Measurements from ENCODE around the gene L3MBTL2. TPM values are rescaled to one million over a fixed set of nuclear protein-coding genes. Genes with fewer than 3 reads are reported as not detected.

Gene L3MBTL2
- total RNA-seq, 1 experiment from 2014 or later, result 33.6 TPM

- Mint-ChIP-seq H3K4me1 (no peaks in the 10 kb centered on the region), H3K27me3 (ENCODE audit: low read depth) (no peaks in the 10 kb centered on the region), H3K4me3 (no peak overlapping the region), H3K9me3 (no peaks in the 10 kb centered on the region), H3K36me3 (ENCODE audit: insufficient read depth in 1 of 3, low read depth in 3 of 3) (peaks cover 31 to 85% (median 63%) of the 10 kb centered on the region in 3 experiments; a peak in 6 of 7 replicates), H3K27ac (no peak overlapping the region)
- Histone ChIP-seq H3K23ac (ENCODE audit: insufficient read length, low read depth, low read length) (no peak overlapping the region), H3K4me1 (ENCODE audit: insufficient read depth, low read length) (no peaks in the 10 kb centered on the region), H2BK120ac (ENCODE audit: low read depth, low read length, poor library complexity, severe bottlenecking) (no peak overlapping the region), H3K27me3 (ENCODE audit: insufficient read depth, low read length) (no peaks in the 10 kb centered on the region), H4K5ac (ENCODE audit: insufficient read length, low read depth, low read length) (no peak overlapping the region), H3K23me2 (ENCODE audit: insufficient read length, low read depth, low read length, poor library complexity, severe bottlenecking) (no peaks in the 10 kb centered on the region), H2BK15ac (ENCODE audit: low read depth, low read length) (no peak overlapping the region), H3K56ac (ENCODE audit: insufficient read length, low read depth, low read length) (no peak overlapping the region), H2BK20ac (ENCODE audit: low read depth, low read length, poor library complexity, severe bottlenecking) (no peak overlapping the region), H4K8ac (replicated peaks; ENCODE audit: insufficient read length, low read depth, low read length) (no peak overlapping the region), H3K18ac (ENCODE audit: insufficient read length, low read depth, low read length) (no peak overlapping the region), H3K79me2 (ENCODE audit: insufficient read depth, low read length) (no peaks in the 10 kb centered on the region), H2AFZ (ENCODE audit: low read length) (no peak overlapping the region), H3K9me3 (ENCODE audit: control insufficient read depth, low read depth, low read length) (no peaks in the 10 kb centered on the region), H2BK12ac (ENCODE audit: insufficient read length, low read depth, low read length) (no peak overlapping the region), H3K14ac (ENCODE audit: insufficient read depth, low read length) (no peak overlapping the region), H2BK5ac (ENCODE audit: insufficient read length, low read length) (no peak overlapping the region), H2AK5ac (ENCODE audit: insufficient read length, low read length) (no peak overlapping the region), H3T11ph (ENCODE audit: low read length) (no peak overlapping the region), H3K79me1 (ENCODE audit: insufficient read depth, low read depth, low read length, poor library complexity, severe bottlenecking) (no peaks in the 10 kb centered on the region), H4K91ac (ENCODE audit: insufficient read length, low read depth, low read length) (no peak overlapping the region), H4K20me1 (ENCODE audit: control insufficient read depth, insufficient read depth, insufficient read length) (no peaks in the 10 kb centered on the region), H3K27ac (ENCODE audit: insufficient read length, low read depth, low read length) (no peak overlapping the region), H3K9ac (ENCODE audit: extremely low read depth, insufficient read length, low read length) (no peak overlapping the region), H3K4ac (ENCODE audit: low read depth, low read length) (no peak overlapping the region), H3K4me2 (ENCODE audit: insufficient read depth, insufficient read length, low read length) (no peak overlapping the region)
- DNase-seq, result no peak
- WGBS (ENCODE audit: extremely low coverage, insufficient read length, low lambda C conversion rate), result no CpG with 5 or more reads among the region's 14 CpGs
- TF ChIP-seq CTCF (conservative IDR thresholded peaks at IDR 0.05), result no peak
Measured at GRCh38 chr22:41249442-41249841, 44.3 kb downstream of the L3MBTL2 start.
